H1 (cell line): ENCODE measurements around the gene BZW2. TPM values are rescaled to one million over a fixed set of nuclear protein-coding genes. Genes with fewer than 3 reads are reported as not detected.

Experiments used
- CHD7 ChIP-seq: fragments of 300-600 bp; sonication (generic); IDR thresholded peaks from 2 replicates; pipeline ENCODE4 v1.7.1; 2012; ENCODE audit warnings: low read length, moderate library complexity, mild to moderate bottlenecking, inconsistent platforms; ENCODE audit not compliant: insufficient replicate concordance
- PHF8 ChIP-seq: fragments of 200-600 bp; sonication (generic); conservative IDR thresholded peaks from 2 replicates; pipeline ENCODE4 v1.7.1; 2012; ENCODE audit warnings: low read depth, mild to moderate bottlenecking, inconsistent platforms, low read length, moderate library complexity
- SP2 ChIP-seq: IDR thresholded peaks from 2 replicates; pipeline ENCODE4 v1.6.1; 2012; ENCODE audit warnings: mild to moderate bottlenecking, low read length, inconsistent platforms
- polyA plus RNA-seq, 7 experiments: library from polyadenylated mRNA; depleted of rRNA in 3 of 7; stranded (reverse) in 5 of 7; unstranded in 2 of 7; fragments of >200 nt in 5 of 7; fragments of 200-250 nt in 2 of 7; gene quantifications; 1 replicate in 5 of 7; 2 replicates in 1 of 7; 4 replicates in 1 of 7; pipeline versions ENCODE4 v1.2.1 to v1.2.3, GENCODE V29; 2011 to 2013; ENCODE audit warnings: missing spikeins in 2 of 7, mixed read lengths in 2 of 7
- total RNA-seq: library from RNA; stranded (reverse); fragmentation: NEBNext Ultra II Directional; extraction: Animal tissue kit (Norgen Biotek cat#: 25700); gene quantifications from 2 replicates; pipeline ENCODE4 v1.2.1, GENCODE V29; 2021

Gene BZW2
- total and polyA plus RNA-seq, 2 of the 8 experiments (the other 6 are each of a cell fraction or from before 2014, with no cell fraction given) = 32.3 to 103 TPM

- TF ChIP-seq CHD7 = no peak
- TF ChIP-seq PHF8 = no peak
- no peak for TF ChIP-seq SP2
These were observed 83.6 kb downstream of the BZW2 start (continued) for GRCh38 chr7:16729541-16729940.
